ENCODE data around the gene USP3. TPM values are rescaled to one million over a fixed set of nuclear protein-coding genes. Genes with fewer than 3 reads are reported as not detected.

USP3 gene
- total and polyA plus RNA-seq, 9 of the 15 experiments (the other 6 are each of a cell fraction or from before 2014, with no cell fraction given): 17.3 to 54.3 (median 34.8) TPM

GRCh38 chr15:63513271-63513670, 8.9 kb downstream of the USP3 start:
- Histone ChIP-seq H3K27ac (ENCODE audit: extremely low read depth, low read depth, low read length) (no peak overlapping the region), H3K4me2 (ENCODE audit: insufficient read depth, low read length) (no peak overlapping the region), H2AFZ (ENCODE audit: low read depth, low read length) (no peak overlapping the region), H3K9me1 (ENCODE audit: control insufficient read depth, insufficient read depth, low read length) (peaks cover 2% of the 10 kb centered on the region), H3K79me2 (ENCODE audit: control insufficient read depth, insufficient read depth, low read length) (peaks cover 100% of the 10 kb centered on the region), H3K9ac (ENCODE audit: insufficient read depth in 1 of 2, low read depth in 2 of 2, low read length in 2 of 2) (no peak overlapping the region), H3K36me3 (ENCODE audit: control insufficient read depth, insufficient read depth, low read length) (no peaks in the 10 kb centered on the region), H3K9me3 (replicated peaks; ENCODE audit: control insufficient read depth, insufficient read depth, low read depth, low read length) (no peaks in the 10 kb centered on the region), H3K27me3 (ENCODE audit: control insufficient read depth in 2 of 2, insufficient read depth in 2 of 2, low read length in 2 of 2) (no peaks in the 10 kb centered on the region), H3K4me1 (replicated peaks in 1 of 2; ENCODE audit: control insufficient read depth in 2 of 2, insufficient read depth in 2 of 2, low read length in 2 of 2) (peaks cover 15 to 43% of the 10 kb centered on the region in 2 experiments), H3K4me3 (no peak overlapping the region), H4K20me1 (replicated peaks; ENCODE audit: control insufficient read depth, insufficient read depth, low read length) (peaks cover 15% of the 10 kb centered on the region; the same call in 1 of the 2 replicates)
- ATAC-seq (peak; percentile 57), DNase-seq (ENCODE audit: extremely low read depth in 1 of 4, low spot score in 3 of 4) (no peak), FAIRE-seq (no peak)
- in situ Hi-C loops (cut with MboI) (no loop called here), intact Hi-C loops (cut with micrococcal nuclease) (no loop called here)
- ChIA-PET POLR2A (interaction anchor here (0.5 to 3.1 kb wide), 5 partner anchors 8 to 464 kb away, joined by 3 to 22 read pairs (median 3); partner anchors contain the start of gene USP3), CTCF (ENCODE audit: low intra/inter-chr PET ratio) (no interaction called here)
- 31% methylated on average over 6 of the region's 6 CpGs for WGBS (ENCODE audit: insufficient coverage, low coverage, missing lambda C conversion rate)
- BruUV-seq (replicated peaks): no TSS peak
- TF ChIP-seq CBX2 (IDR thresholded peaks at IDR 0.05; ENCODE audit: insufficient read depth, low read length, poor library complexity, severe bottlenecking): no peak

- Histone ChIP-seq H2AFZ (ENCODE audit: low read depth, low read length) (no peak overlapping the region), H3K9me1 (ENCODE audit: control insufficient read depth, insufficient read depth, low read length) (peaks cover 2% of the 10 kb centered on the region), H3K79me2 (ENCODE audit: control insufficient read depth, insufficient read depth, low read length) (peaks cover 100% of the 10 kb centered on the region), H3K9ac (ENCODE audit: insufficient read depth in 1 of 2, low read depth in 2 of 2, low read length in 2 of 2) (no peak overlapping the region), H3K4me2 (ENCODE audit: insufficient read depth, low read length) (no peak overlapping the region), H4K20me1 (replicated peaks; ENCODE audit: control insufficient read depth, insufficient read depth, low read length) (peaks cover 11% of the 10 kb centered on the region; the same call in 1 of the 2 replicates), H3K9me3 (replicated peaks; ENCODE audit: control insufficient read depth, insufficient read depth, low read depth, low read length) (no peaks in the 10 kb centered on the region), H3K4me1 (replicated peaks in 1 of 2; ENCODE audit: control insufficient read depth in 2 of 2, insufficient read depth in 2 of 2, low read length in 2 of 2) (peaks cover 15 to 40% of the 10 kb centered on the region in 2 experiments), H3K36me3 (ENCODE audit: control insufficient read depth, insufficient read depth, low read length) (no peaks in the 10 kb centered on the region), H3K27me3 (ENCODE audit: control insufficient read depth in 2 of 2, insufficient read depth in 2 of 2, low read length in 2 of 2) (no peaks in the 10 kb centered on the region), H3K27ac (ENCODE audit: extremely low read depth, low read depth, low read length) (no peak overlapping the region), H3K4me3 (no peak overlapping the region)
- ATAC-seq: no peak
- DNase-seq (ENCODE audit: extremely low read depth in 1 of 4, low spot score in 3 of 4): no peak
- FAIRE-seq: no peak
- intact Hi-C loops (cut with micrococcal nuclease): no loop called here
- CTCF ChIA-PET (ENCODE audit: low intra/inter-chr PET ratio): no interaction called here
- 75% methylated on average over 3 of the region's 3 CpGs for WGBS (ENCODE audit: insufficient coverage, low coverage, missing lambda C conversion rate)
- BruUV-seq (replicated peaks): no TSS peak
- POLR2A ChIA-PET: interaction anchor here (0.5 to 3.1 kb wide), 5 partner anchors 8 to 42 kb away, joined by 3 to 22 read pairs (median 5); partner anchors contain the start of gene USP3
- in situ Hi-C loops (cut with MboI): no loop called here
- TF ChIP-seq C11orf30 (IDR thresholded peaks at IDR 0.05; ENCODE audit: low read depth) (peak; percentile 53; the same call in 1 of the 2 replicates), ZNF316 (IDR thresholded peaks at IDR 0.05) (peak; percentile 49), SRSF9 (IDR thresholded peaks at IDR 0.05; ENCODE audit: borderline replicate concordance, low read depth, low read length) (no peak), U2AF2 (optimal IDR thresholded peaks at IDR 0.05; ENCODE audit: low read depth, low read length) (no peak), TRIM24 (IDR thresholded peaks at IDR 0.05) (no peak), ZNF274 (IDR thresholded peaks at IDR 0.05; ENCODE audit: borderline replicate concordance, low read depth, low read length) (no peak), POLR2A (conservative IDR thresholded peaks at IDR 0.05) (no peak)
Measured at GRCh38 chr15:63513728-63514127, 9.3 kb downstream of the USP3 start.

Data from K562 (cell line).